Measurements from ENCODE around the gene NRP2. TPM values are rescaled to one million over a fixed set of nuclear protein-coding genes. Genes with fewer than 3 reads are reported as not detected.

NRP2 gene
- total and polyA plus RNA-seq, 9 donors = 47.9 to 143 (median 106) TPM

DNA sequence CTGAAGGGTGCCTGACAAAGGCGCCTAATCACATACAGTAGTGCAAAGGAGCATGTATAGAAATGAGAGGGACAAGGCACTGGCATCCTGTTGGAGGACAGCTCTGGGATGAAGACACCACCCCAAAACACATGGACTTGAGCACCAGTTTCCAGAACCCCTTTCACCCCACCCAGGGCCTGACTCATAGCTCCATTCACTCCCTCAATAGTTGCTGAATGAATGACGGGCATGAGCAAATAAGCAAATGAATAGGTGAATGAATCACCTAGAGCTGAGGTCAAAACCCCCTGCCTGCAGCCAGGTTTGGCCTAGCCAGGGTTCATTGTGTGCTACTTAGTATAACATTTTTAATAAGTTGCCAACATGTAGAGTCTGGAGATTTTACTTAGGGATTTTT is 66.3 kb downstream of the NRP2 start:
- 94% methylated on average over 2 of the region's 2 CpGs for WGBS, 3 donors
- no peaks in the 10 kb centered on the region for H3K9me3 ChIP-seq
- peaks cover 1% of the 10 kb centered on the region for H3K4me1 ChIP-seq (ENCODE audit: insufficient read depth)
- no peaks in the 10 kb centered on the region for H3K36me3 ChIP-seq
- no peaks in the 10 kb centered on the region for H3K27me3 ChIP-seq
- TF ChIP-seq EP300 (IDR thresholded peaks at IDR 0.05) (no peak), POLR2A (IDR thresholded peaks at IDR 0.05) (no peak)
- TF ChIP-seq, protein P1, sequence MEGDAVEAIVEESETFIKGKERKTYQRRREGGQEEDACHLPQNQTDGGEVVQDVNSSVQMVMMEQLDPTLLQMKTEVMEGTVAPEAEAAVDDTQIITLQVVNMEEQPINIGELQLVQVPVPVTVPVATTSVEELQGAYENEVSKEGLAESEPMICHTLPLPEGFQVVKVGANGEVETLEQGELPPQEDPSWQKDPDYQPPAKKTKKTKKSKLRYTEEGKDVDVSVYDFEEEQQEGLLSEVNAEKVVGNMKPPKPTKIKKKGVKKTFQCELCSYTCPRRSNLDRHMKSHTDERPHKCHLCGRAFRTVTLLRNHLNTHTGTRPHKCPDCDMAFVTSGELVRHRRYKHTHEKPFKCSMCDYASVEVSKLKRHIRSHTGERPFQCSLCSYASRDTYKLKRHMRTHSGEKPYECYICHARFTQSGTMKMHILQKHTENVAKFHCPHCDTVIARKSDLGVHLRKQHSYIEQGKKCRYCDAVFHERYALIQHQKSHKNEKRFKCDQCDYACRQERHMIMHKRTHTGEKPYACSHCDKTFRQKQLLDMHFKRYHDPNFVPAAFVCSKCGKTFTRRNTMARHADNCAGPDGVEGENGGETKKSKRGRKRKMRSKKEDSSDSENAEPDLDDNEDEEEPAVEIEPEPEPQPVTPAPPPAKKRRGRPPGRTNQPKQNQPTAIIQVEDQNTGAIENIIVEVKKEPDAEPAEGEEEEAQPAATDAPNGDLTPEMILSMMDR (IDR thresholded peaks at IDR 0.05) = no peak
- intact Hi-C loops (cut with DNase I) = no loop called here
- no peak overlapping the region for H3K27ac ChIP-seq
- no peak overlapping the region for H3K4me3 ChIP-seq
- no peak for DNase-seq

DNA sequence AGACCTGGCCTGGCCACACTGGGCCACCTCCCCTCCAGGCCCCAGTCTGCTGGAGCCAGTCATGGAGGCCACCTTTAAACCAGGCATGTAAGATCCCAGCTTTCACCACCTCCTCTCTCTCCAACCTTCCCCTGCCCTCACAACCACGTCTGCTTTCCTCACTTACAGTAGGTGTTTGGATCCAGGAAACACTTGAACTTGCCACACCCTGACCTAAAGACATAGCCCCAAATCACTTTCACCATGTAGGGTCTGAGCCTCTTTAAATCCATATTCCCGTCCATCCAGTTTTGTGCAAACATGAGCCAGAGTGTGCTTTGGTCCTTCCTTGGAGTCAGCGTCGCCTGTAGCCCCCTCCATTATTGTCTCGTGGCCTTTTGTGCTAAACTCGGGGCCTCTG is 66.8 kb downstream of the NRP2 start:
- 94 to 97% (median 96%) methylated on average over 6 of the region's 6 CpGs for WGBS, 3 donors
- Histone ChIP-seq H3K4me3 (no peak overlapping the region), H3K27ac (no peak overlapping the region), H3K9me3 (no peaks in the 10 kb centered on the region), H3K4me1 (ENCODE audit: insufficient read depth) (peaks cover 3% of the 10 kb centered on the region), H3K27me3 (no peaks in the 10 kb centered on the region), H3K36me3 (no peaks in the 10 kb centered on the region)
- DNase-seq = no peak
- TF ChIP-seq POLR2A (IDR thresholded peaks at IDR 0.05) (no peak), EP300 (IDR thresholded peaks at IDR 0.05) (no peak)
- TF ChIP-seq, protein P1 (IDR thresholded peaks at IDR 0.05) = no peak
- intact Hi-C loops (cut with DNase I) = no loop called here

DNA sequence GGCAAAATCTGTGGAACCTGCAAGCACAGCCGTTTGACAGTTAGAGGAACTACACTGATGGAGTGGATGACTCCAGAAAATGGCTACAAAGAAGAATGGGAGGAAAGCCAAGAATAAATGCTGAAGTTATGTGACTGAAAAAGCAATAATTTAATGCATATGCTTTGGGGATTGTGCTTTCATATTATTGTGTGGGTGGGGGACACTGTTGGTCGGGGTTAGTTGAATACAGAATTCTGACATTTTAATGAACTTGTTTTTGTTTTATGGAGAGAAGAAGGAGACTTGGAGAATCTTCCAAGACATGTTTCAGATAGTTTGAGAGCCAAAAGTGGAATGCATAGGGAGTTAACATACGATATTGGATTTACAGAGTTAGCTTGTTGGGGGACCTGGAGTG is 68.5 kb downstream of the NRP2 start:
- H3K4me1 ChIP-seq (ENCODE audit: insufficient read depth) = peaks cover 14% of the 10 kb centered on the region
- TF ChIP-seq, protein P1 (IDR thresholded peaks at IDR 0.05) = no peak
- TF ChIP-seq EP300 (IDR thresholded peaks at IDR 0.05) (no peak), POLR2A (IDR thresholded peaks at IDR 0.05) (no peak)

DNA sequence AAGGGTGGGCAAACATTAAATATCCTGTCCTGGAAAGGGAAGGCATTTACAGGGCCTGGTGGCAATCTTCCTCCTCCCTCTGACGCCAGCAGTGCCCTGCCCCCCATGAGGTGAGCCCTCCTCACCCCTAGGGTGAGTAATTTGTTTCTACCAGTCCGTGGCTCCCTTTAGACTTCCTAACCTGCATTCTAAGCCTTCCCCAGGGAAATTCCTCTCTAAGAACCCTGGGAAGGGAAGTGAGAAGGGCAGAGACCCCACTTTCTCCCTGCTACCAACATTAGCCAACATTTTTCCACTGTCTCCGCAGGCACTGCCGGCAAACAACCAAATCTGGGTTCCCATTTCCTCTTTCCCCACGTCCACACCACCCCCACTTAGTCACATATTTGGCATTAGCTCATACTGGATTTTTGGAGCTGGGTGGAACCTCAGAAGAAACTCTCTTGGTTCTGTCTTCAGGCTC is 69.3 kb downstream of the NRP2 start:
- Histone ChIP-seq H3K4me1 (ENCODE audit: insufficient read depth) (peaks cover 19% of the 10 kb centered on the region), H3K4me3 (no peak overlapping the region), H3K27me3 (no peaks in the 10 kb centered on the region), H3K36me3 (no peaks in the 10 kb centered on the region), H3K27ac (no peak overlapping the region), H3K9me3 (no peaks in the 10 kb centered on the region)
- intact Hi-C loops (cut with DNase I) = no loop called here
- DNase-seq = no peak
- 75 to 80% (median 76%) methylated on average over 5 of the region's 5 CpGs for WGBS, 3 donors
- TF ChIP-seq EP300 (IDR thresholded peaks at IDR 0.05) = no peak
- TF ChIP-seq, protein P1 (IDR thresholded peaks at IDR 0.05) = no peak
- TF ChIP-seq POLR2A (IDR thresholded peaks at IDR 0.05) = no peak

More for the DNA sequence above, 68.5 kb downstream of the NRP2 start:
- DNase-seq = no peak
- WGBS, 3 donors = 48 to 61% (median 56%) methylated on average over 3 of the region's 3 CpGs
- no peak overlapping the region for H3K4me3 ChIP-seq
- no peaks in the 10 kb centered on the region for H3K27me3 ChIP-seq
- no peaks in the 10 kb centered on the region for H3K36me3 ChIP-seq
- no peaks in the 10 kb centered on the region for H3K9me3 ChIP-seq
- intact Hi-C loops (cut with DNase I) = no loop called here
- H3K27ac ChIP-seq = no peak overlapping the region

All from ovary (tissue), 9 donors.